ENCODE measurements around the gene MYO19. TPM values are rescaled to one million over a fixed set of nuclear protein-coding genes. Genes with fewer than 3 reads are reported as not detected.

The MYO19 gene
- total RNA-seq, 1 donor from 2014 or later: 20.9 TPM

- H3K27ac ChIP-seq (ENCODE audit: low read depth, low read length): peak overlapping the region; percentile 99
- peaks cover 12 to 30% (median 14%) of the 10 kb centered on the region in 3 donors for H3K4me1 ChIP-seq (ENCODE audit: control insufficient read depth in 3 of 3, insufficient read depth in 3 of 3, low read length in 3 of 3)
- H3K36me3 ChIP-seq (ENCODE audit: control insufficient read depth in 3 of 3, insufficient read depth in 3 of 3, low read length in 3 of 3): peaks cover 21 to 39% (median 22%) of the 10 kb centered on the region in 3 donors
- H3K9me3 ChIP-seq (ENCODE audit: control insufficient read depth in 3 of 3, low read length in 3 of 3): no peaks in the 10 kb centered on the region
- peak overlapping the region; percentile 97 to 100 (median 99) for H3K9ac ChIP-seq (ENCODE audit: low read depth in 1 of 3, low read length in 3 of 3)
- H3K4me3 ChIP-seq (ENCODE audit: low read length in 3 of 3): peak overlapping the region; percentile 92 to 99 (median 98)
- H3K27me3 ChIP-seq (ENCODE audit: control insufficient read depth in 3 of 3, insufficient read depth in 3 of 3, low read length in 3 of 3): no peaks in the 10 kb centered on the region
These were observed 481 bp downstream of the MYO19 start for GRCh38 chr17:36533935-36534839.

- Histone ChIP-seq H3K27me3 (ENCODE audit: control insufficient read depth in 3 of 3, insufficient read depth in 3 of 3, low read length in 3 of 3) (no peaks in the 10 kb centered on the region), H3K9me3 (ENCODE audit: control insufficient read depth in 3 of 3, low read length in 3 of 3) (no peaks in the 10 kb centered on the region), H3K9ac (ENCODE audit: low read depth in 1 of 3, low read length in 3 of 3) (no peak overlapping the region), H3K27ac (ENCODE audit: low read depth, low read length) (no peak overlapping the region), H3K4me1 (ENCODE audit: control insufficient read depth in 3 of 3, insufficient read depth in 3 of 3, low read length in 3 of 3) (peaks cover 12 to 30% (median 14%) of the 10 kb centered on the region in 3 donors), H3K4me3 (ENCODE audit: low read length in 3 of 3) (no peak overlapping the region), H3K36me3 (ENCODE audit: control insufficient read depth in 3 of 3, insufficient read depth in 3 of 3, low read length in 3 of 3) (peaks cover 26 to 38% (median 31%) of the 10 kb centered on the region in 3 donors)
These were observed 2.2 kb downstream of the MYO19 start for GRCh38 chr17:36532435-36532975.

- Histone ChIP-seq H3K27me3 (ENCODE audit: control insufficient read depth in 3 of 3, insufficient read depth in 3 of 3, low read length in 3 of 3) (no peaks in the 10 kb centered on the region), H3K4me1 (ENCODE audit: control insufficient read depth in 3 of 3, insufficient read depth in 3 of 3, low read length in 3 of 3) (peaks cover 3 to 16% (median 6%) of the 10 kb centered on the region in 3 donors), H3K9me3 (ENCODE audit: control insufficient read depth in 3 of 3, low read length in 3 of 3) (no peaks in the 10 kb centered on the region), H3K27ac (ENCODE audit: low read depth, low read length) (no peak overlapping the region), H3K36me3 (ENCODE audit: control insufficient read depth in 3 of 3, insufficient read depth in 3 of 3, low read length in 3 of 3) (peaks cover 49 to 65% (median 51%) of the 10 kb centered on the region in 3 donors), H3K9ac (ENCODE audit: low read depth in 1 of 3, low read length in 3 of 3) (no peak overlapping the region), H3K4me3 (ENCODE audit: low read length in 3 of 3) (no peak overlapping the region)
These were observed 5.5 kb downstream of the MYO19 start for GRCh38 chr17:36529121-36529520.

GRCh38 chr17:36527621-36528250, 6.9 kb downstream of the MYO19 start:
- no peak overlapping the region for H3K27ac ChIP-seq (ENCODE audit: low read depth, low read length)
- H3K9ac ChIP-seq (ENCODE audit: low read depth in 1 of 3, low read length in 3 of 3): peak overlapping the region in 1 of 3 donors; percentile 25
- no peaks in the 10 kb centered on the region for H3K27me3 ChIP-seq (ENCODE audit: control insufficient read depth in 3 of 3, insufficient read depth in 3 of 3, low read length in 3 of 3)
- peaks cover 0 to 2% (median 0%) of the 10 kb centered on the region in 3 donors for H3K4me1 ChIP-seq (ENCODE audit: control insufficient read depth in 3 of 3, insufficient read depth in 3 of 3, low read length in 3 of 3)
- H3K9me3 ChIP-seq (ENCODE audit: control insufficient read depth in 3 of 3, low read length in 3 of 3): no peaks in the 10 kb centered on the region
- H3K36me3 ChIP-seq (ENCODE audit: control insufficient read depth in 3 of 3, insufficient read depth in 3 of 3, low read length in 3 of 3): peaks cover 47 to 57% (median 52%) of the 10 kb centered on the region in 3 donors
- no peak overlapping the region for H3K4me3 ChIP-seq (ENCODE audit: low read length in 3 of 3)

GRCh38 chr17:36525888-36526287, 8.8 kb downstream of the MYO19 start:
- Histone ChIP-seq H3K36me3 (ENCODE audit: control insufficient read depth in 3 of 3, insufficient read depth in 3 of 3, low read length in 3 of 3) (peaks cover 40 to 45% (median 40%) of the 10 kb centered on the region in 3 donors), H3K27ac (ENCODE audit: low read depth, low read length) (no peak overlapping the region)

GRCh38 chr17:36525113-36525512, 9.6 kb downstream of the MYO19 start:
- no peak overlapping the region for H3K27ac ChIP-seq (ENCODE audit: low read depth, low read length)
- H3K9ac ChIP-seq (ENCODE audit: low read depth in 1 of 3, low read length in 3 of 3): no peak overlapping the region
- no peaks in the 10 kb centered on the region for H3K4me1 ChIP-seq (ENCODE audit: control insufficient read depth in 3 of 3, insufficient read depth in 3 of 3, low read length in 3 of 3)
- no peaks in the 10 kb centered on the region for H3K9me3 ChIP-seq (ENCODE audit: control insufficient read depth in 3 of 3, low read length in 3 of 3)
- no peaks in the 10 kb centered on the region for H3K27me3 ChIP-seq (ENCODE audit: control insufficient read depth in 3 of 3, insufficient read depth in 3 of 3, low read length in 3 of 3)
- no peak overlapping the region for H3K4me3 ChIP-seq (ENCODE audit: low read length in 3 of 3)
- H3K36me3 ChIP-seq (ENCODE audit: control insufficient read depth in 3 of 3, insufficient read depth in 3 of 3, low read length in 3 of 3): peaks cover 38 to 44% (median 40%) of the 10 kb centered on the region in 3 donors

More at GRCh38 chr17:36525888-36526287, 8.8 kb downstream of the MYO19 start:
- Histone ChIP-seq H3K4me3 (ENCODE audit: low read length in 3 of 3) (no peak overlapping the region), H3K9ac (ENCODE audit: low read depth in 1 of 3, low read length in 3 of 3) (no peak overlapping the region), H3K27me3 (ENCODE audit: control insufficient read depth in 3 of 3, insufficient read depth in 3 of 3, low read length in 3 of 3) (no peaks in the 10 kb centered on the region), H3K4me1 (ENCODE audit: control insufficient read depth in 3 of 3, insufficient read depth in 3 of 3, low read length in 3 of 3) (no peaks in the 10 kb centered on the region), H3K9me3 (ENCODE audit: control insufficient read depth in 3 of 3, low read length in 3 of 3) (no peaks in the 10 kb centered on the region)

- Histone ChIP-seq H3K36me3 (ENCODE audit: control insufficient read depth in 3 of 3, insufficient read depth in 3 of 3, low read length in 3 of 3) (peaks cover 35 to 41% (median 40%) of the 10 kb centered on the region in 3 donors), H3K9ac (ENCODE audit: low read depth in 1 of 3, low read length in 3 of 3) (no peak overlapping the region), H3K27me3 (ENCODE audit: control insufficient read depth in 3 of 3, insufficient read depth in 3 of 3, low read length in 3 of 3) (no peaks in the 10 kb centered on the region), H3K9me3 (ENCODE audit: control insufficient read depth in 3 of 3, low read length in 3 of 3) (no peaks in the 10 kb centered on the region), H3K27ac (ENCODE audit: low read depth, low read length) (no peak overlapping the region), H3K4me3 (ENCODE audit: low read length in 3 of 3) (no peak overlapping the region), H3K4me1 (ENCODE audit: control insufficient read depth in 3 of 3, insufficient read depth in 3 of 3, low read length in 3 of 3) (no peaks in the 10 kb centered on the region)
These were observed 10.2 kb downstream of the MYO19 start for GRCh38 chr17:36524428-36524876.

- peaks cover 35 to 38% (median 38%) of the 10 kb centered on the region in 3 donors for H3K36me3 ChIP-seq (ENCODE audit: control insufficient read depth in 3 of 3, insufficient read depth in 3 of 3, low read length in 3 of 3)
These were observed 11.6 kb downstream of the MYO19 start for GRCh38 chr17:36523113-36523512.

GRCh38 chr17:36515837-36516236, 18.8 kb downstream of the MYO19 start:
- Histone ChIP-seq H3K36me3 (ENCODE audit: control insufficient read depth in 3 of 3, insufficient read depth in 3 of 3, low read length in 3 of 3) (peaks cover 18 to 28% (median 28%) of the 10 kb centered on the region in 3 donors), H3K4me3 (ENCODE audit: low read length in 3 of 3) (no peak overlapping the region), H3K9me3 (ENCODE audit: control insufficient read depth in 3 of 3, low read length in 3 of 3) (no peaks in the 10 kb centered on the region), H3K27ac (ENCODE audit: low read depth, low read length) (no peak overlapping the region), H3K4me1 (ENCODE audit: control insufficient read depth in 3 of 3, insufficient read depth in 3 of 3, low read length in 3 of 3) (no peaks in the 10 kb centered on the region), H3K9ac (ENCODE audit: low read depth in 1 of 3, low read length in 3 of 3) (no peak overlapping the region), H3K27me3 (ENCODE audit: control insufficient read depth in 3 of 3, insufficient read depth in 3 of 3, low read length in 3 of 3) (no peaks in the 10 kb centered on the region)

More at GRCh38 chr17:36523113-36523512, 11.6 kb downstream of the MYO19 start:
- Histone ChIP-seq H3K9ac (ENCODE audit: low read depth in 1 of 3, low read length in 3 of 3) (no peak overlapping the region), H3K4me3 (ENCODE audit: low read length in 3 of 3) (no peak overlapping the region), H3K9me3 (ENCODE audit: control insufficient read depth in 3 of 3, low read length in 3 of 3) (no peaks in the 10 kb centered on the region), H3K27me3 (ENCODE audit: control insufficient read depth in 3 of 3, insufficient read depth in 3 of 3, low read length in 3 of 3) (no peaks in the 10 kb centered on the region), H3K4me1 (ENCODE audit: control insufficient read depth in 3 of 3, insufficient read depth in 3 of 3, low read length in 3 of 3) (no peaks in the 10 kb centered on the region), H3K27ac (ENCODE audit: low read depth, low read length) (no peak overlapping the region)
